ENCODE measurements around the gene IFT52.
"Not testable (repeated sequence)": the region's sequence is repeated elsewhere in the genome, so short reads cannot be mapped to it uniquely, and the experiment has no call there.

The IFT52 gene

DNA sequence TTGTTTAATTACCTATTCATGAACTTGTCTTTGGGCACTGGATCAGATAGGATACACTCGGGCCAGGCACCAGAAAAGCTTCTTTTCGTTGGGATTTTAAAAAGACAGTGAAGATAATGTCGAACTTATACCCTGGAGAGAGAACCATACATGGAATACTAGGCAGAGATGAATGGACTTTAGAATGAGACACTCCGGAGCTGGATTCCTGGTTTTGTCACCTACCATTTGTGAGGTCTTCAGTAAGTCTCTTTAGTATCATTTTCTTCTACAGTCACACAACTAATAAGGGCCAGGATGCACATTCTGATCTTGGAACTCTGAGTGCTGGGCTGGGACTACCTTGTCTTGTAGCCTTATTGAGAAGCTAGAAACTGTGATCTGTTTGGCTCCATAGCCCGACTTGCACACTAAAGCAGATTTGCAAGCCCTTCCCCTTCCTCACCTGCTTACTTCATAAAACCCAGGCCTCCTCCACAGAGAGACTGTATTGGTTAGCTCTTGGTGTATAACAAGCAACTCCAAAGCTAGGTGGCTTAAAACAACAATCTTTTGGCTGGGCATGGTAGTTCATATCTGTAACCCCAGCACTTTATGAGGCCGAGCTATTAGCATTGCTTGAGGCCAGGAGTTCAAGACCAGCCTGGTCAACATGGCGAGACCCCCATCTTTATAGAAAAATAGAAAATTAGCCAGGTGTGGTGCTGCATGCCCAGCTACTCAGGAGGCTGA, 7.4 kb upstream of the IFT52 start:
- Histone ChIP-seq H3K9me3 (ENCODE audit: severe bottlenecking) (no peaks in the 10 kb centered on the region), H3K36me3 (ENCODE audit: low read depth) (no peaks in the 10 kb centered on the region), H3K4me3 (ENCODE audit: severe bottlenecking) (no peak overlapping the region), H3K4me1 (ENCODE audit: insufficient read depth, poor library complexity, severe bottlenecking) (no peaks in the 10 kb centered on the region), H3K27ac (ENCODE audit: poor library complexity, severe bottlenecking) (no peak overlapping the region), H3K27me3 (ENCODE audit: insufficient read depth, poor library complexity, severe bottlenecking) (no peaks in the 10 kb centered on the region)
- ATAC-seq (ENCODE audit: low read depth), result no peak
- no peak for DNase-seq (ENCODE audit: low spot score)
- TF ChIP-seq CTCF (IDR thresholded peaks at IDR 0.05; ENCODE audit: poor library complexity, severe bottlenecking), result no peak

GRCh38 chr20:43583982-43584432, 6.7 kb upstream of the IFT52 start:
- Histone ChIP-seq H3K4me3 (ENCODE audit: severe bottlenecking) (no peak overlapping the region), H3K4me1 (ENCODE audit: insufficient read depth, poor library complexity, severe bottlenecking) (no peaks in the 10 kb centered on the region), H3K27me3 (ENCODE audit: insufficient read depth, poor library complexity, severe bottlenecking) (no peaks in the 10 kb centered on the region), H3K9me3 (ENCODE audit: severe bottlenecking) (no peaks in the 10 kb centered on the region), H3K36me3 (ENCODE audit: low read depth) (no peaks in the 10 kb centered on the region), H3K27ac (ENCODE audit: poor library complexity, severe bottlenecking) (no peak overlapping the region)
- no peak for TF ChIP-seq CTCF (IDR thresholded peaks at IDR 0.05; ENCODE audit: poor library complexity, severe bottlenecking)
- peak; percentile 87 for ATAC-seq (ENCODE audit: low read depth)
- DNase-seq (ENCODE audit: low spot score), result peak; percentile 95

- DNase-seq (ENCODE audit: low spot score) (no peak), ATAC-seq (ENCODE audit: low read depth) (no peak)
- Histone ChIP-seq H3K27ac (ENCODE audit: poor library complexity, severe bottlenecking) (no peak overlapping the region), H3K27me3 (ENCODE audit: insufficient read depth, poor library complexity, severe bottlenecking) (no peaks in the 10 kb centered on the region), H3K4me1 (ENCODE audit: insufficient read depth, poor library complexity, severe bottlenecking) (no peaks in the 10 kb centered on the region), H3K36me3 (ENCODE audit: low read depth) (no peaks in the 10 kb centered on the region), H3K9me3 (ENCODE audit: severe bottlenecking) (no peaks in the 10 kb centered on the region), H3K4me3 (ENCODE audit: severe bottlenecking) (no peak overlapping the region)
- TF ChIP-seq CTCF (IDR thresholded peaks at IDR 0.05; ENCODE audit: poor library complexity, severe bottlenecking), result no peak
Observed at GRCh38 chr20:43584448-43585136, 6.1 kb upstream of the IFT52 start.

DNA sequence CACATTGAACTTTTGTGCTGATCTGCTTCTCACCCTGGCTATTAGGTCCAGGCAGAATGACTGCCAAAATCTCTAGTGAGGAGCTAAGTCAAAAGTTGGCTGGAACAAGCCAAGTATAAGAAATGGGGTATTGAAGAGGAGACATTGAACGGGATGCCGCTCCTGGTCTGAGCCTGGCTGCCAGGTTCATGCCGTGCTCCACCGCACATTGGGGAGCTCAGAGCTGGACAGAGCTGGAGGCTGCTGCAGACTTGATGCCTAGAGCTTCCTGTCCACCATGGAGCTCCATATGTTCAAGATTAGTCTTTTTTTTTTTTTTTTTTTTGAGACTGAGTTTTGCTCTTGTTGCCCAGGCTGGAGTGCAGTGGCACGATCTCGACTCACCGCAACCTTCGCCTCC, 4.1 kb upstream of the IFT52 start:
- Histone ChIP-seq H3K27me3 (ENCODE audit: insufficient read depth, poor library complexity, severe bottlenecking) (no peaks in the 10 kb centered on the region), H3K4me1 (ENCODE audit: insufficient read depth, poor library complexity, severe bottlenecking) (peaks cover 9% of the 10 kb centered on the region), H3K4me3 (ENCODE audit: severe bottlenecking) (no peak overlapping the region), H3K27ac (ENCODE audit: poor library complexity, severe bottlenecking) (no peak overlapping the region), H3K36me3 (ENCODE audit: low read depth) (no peaks in the 10 kb centered on the region), H3K9me3 (ENCODE audit: severe bottlenecking) (no peaks in the 10 kb centered on the region)
- ATAC-seq (ENCODE audit: low read depth), result no peak
- TF ChIP-seq CTCF (IDR thresholded peaks at IDR 0.05; ENCODE audit: poor library complexity, severe bottlenecking), result no peak
- DNase-seq (ENCODE audit: low spot score), result no peak

- not testable (repeated sequence) for H3K4me3 ChIP-seq (ENCODE audit: severe bottlenecking); ATAC-seq (ENCODE audit: low read depth); H3K36me3 ChIP-seq (ENCODE audit: low read depth); H3K27me3 ChIP-seq (ENCODE audit: insufficient read depth, poor library complexity, severe bottlenecking); DNase-seq (ENCODE audit: low spot score); H3K9me3 ChIP-seq (ENCODE audit: severe bottlenecking); H3K27ac ChIP-seq (ENCODE audit: poor library complexity, severe bottlenecking)
- peaks cover 13% of the 10 kb centered on the region for H3K4me1 ChIP-seq (ENCODE audit: insufficient read depth, poor library complexity, severe bottlenecking)
Observed at GRCh38 chr20:43588526-43588925, 2.2 kb upstream of the IFT52 start.

Data from RWPE2 (cell line).